ENCODE data around the gene PTPN5. TPM values are rescaled to one million over a fixed set of nuclear protein-coding genes. Genes with fewer than 3 reads are reported as not detected.
"Not testable (repeated sequence)": the region's sequence is repeated elsewhere in the genome, so short reads cannot be mapped to it uniquely, and the experiment has no call there.

PTPN5 gene
- total RNA-seq, 1 experiment from 2014 or later = not detected

GRCh38 chr11:18682466-18682865 is 109.1 kb downstream of the PTPN5 start:
- Mint-ChIP-seq H3K9me3 (ENCODE audit: low read depth, unreplicated experiment) (no peaks in the 10 kb centered on the region), H3K4me1 (ENCODE audit: low read depth, unreplicated experiment) (no peaks in the 10 kb centered on the region), H3K27ac (ENCODE audit: unreplicated experiment) (no peak overlapping the region), H3K27me3 (ENCODE audit: unreplicated experiment) (no peaks in the 10 kb centered on the region), H3K4me3 (ENCODE audit: low read depth, unreplicated experiment) (no peak overlapping the region), H3K36me3 (ENCODE audit: insufficient read depth, unreplicated experiment) (no peaks in the 10 kb centered on the region)
- no peak for DNase-seq
- intact Hi-C loops (cut with micrococcal nuclease; ENCODE audit: unreplicated experiment) = no loop called here
- CTCF ChIA-PET = no interaction called here
- no TSS peak for BruUV-seq (replicated peaks)
- no peak for TF ChIP-seq CTCF (IDR thresholded peaks at IDR 0.05; ENCODE audit: unreplicated experiment)

- H3K4me1 Mint-ChIP-seq (ENCODE audit: low read depth, unreplicated experiment); intact Hi-C loops (cut with micrococcal nuclease; ENCODE audit: unreplicated experiment); BruUV-seq (replicated peaks); H3K36me3 Mint-ChIP-seq (ENCODE audit: insufficient read depth, unreplicated experiment); H3K27me3 Mint-ChIP-seq (ENCODE audit: unreplicated experiment); H3K4me3 Mint-ChIP-seq (ENCODE audit: low read depth, unreplicated experiment); H3K9me3 Mint-ChIP-seq (ENCODE audit: low read depth, unreplicated experiment); CTCF ChIA-PET; H3K27ac Mint-ChIP-seq (ENCODE audit: unreplicated experiment); DNase-seq: not testable (repeated sequence)
Measured at GRCh38 chr11:18681949-18682348, 109.6 kb downstream of the PTPN5 start.

Other genes with a start within 250 kb of the PTPN5 start
- 23.1 and 25.9 TPM in 2 replicates for gene UEVLD, start 203.1 kb downstream of the PTPN5 start, total RNA-seq (2022)
- gene MISFA, start 192.0 kb downstream of the PTPN5 start, total RNA-seq (2022) = 5.5 and 7.3 TPM in 2 replicates
- 32.1 and 37.5 TPM in 2 replicates for gene SPTY2D1, start 157.5 kb downstream of the PTPN5 start, total RNA-seq (2022)
- 8.8 and 11.9 TPM in 2 replicates for gene TMEM86A, start 93.0 kb downstream of the PTPN5 start, total RNA-seq (2022)
- gene IGSF22, start 65.6 kb downstream of the PTPN5 start, total RNA-seq (2022) = not detected in 2 replicates
- gene MRGPRX1, start 147.6 kb upstream of the PTPN5 start, total RNA-seq (2022) = not detected in 2 replicates